ENCODE data around the gene ANKRD55. TPM values are rescaled to one million over a fixed set of nuclear protein-coding genes. Genes with fewer than 3 reads are reported as not detected.

The ANKRD55 gene
- total RNA-seq, 1 experiment from 2014 or later: not detected

DNA sequence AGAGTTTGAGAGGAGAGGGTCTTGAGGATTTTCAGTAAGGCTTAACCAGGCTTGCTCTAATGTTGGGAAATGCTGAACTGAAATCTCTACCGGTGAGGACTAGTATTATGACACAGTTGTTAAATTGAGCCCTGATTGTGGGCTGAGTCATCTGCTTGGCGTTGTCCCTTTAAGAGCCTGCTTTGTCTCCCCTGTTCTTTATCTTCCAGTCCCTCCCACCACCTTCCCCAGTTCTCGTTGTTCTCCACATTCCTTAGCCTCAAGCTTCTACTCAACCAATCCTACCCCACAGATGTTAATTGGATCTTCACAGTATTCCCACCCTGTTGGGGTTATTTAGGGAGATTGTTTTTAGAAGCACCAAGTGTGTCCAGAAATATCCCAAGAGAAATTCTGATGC is 57.6 kb downstream of the ANKRD55 start:
- H3K27me3 ChIP-seq (ENCODE audit: low read length): no peaks in the 10 kb centered on the region
- ATAC-seq (peak; percentile 82), DNase-seq (peak; percentile 48)
- no peak overlapping the region for H2AFZ ChIP-seq (ENCODE audit: low read length)
- H3K9me3 ChIP-seq (ENCODE audit: low read length): no peaks in the 10 kb centered on the region
- H3K9me2 ChIP-seq (replicated peaks; ENCODE audit: low read length): no peaks in the 10 kb centered on the region
- TF ChIP-seq EZH2phosphoT487 (IDR thresholded peaks at IDR 0.05; ENCODE audit: borderline replicate concordance, low read length) (no peak), EZH2 (IDR thresholded peaks at IDR 0.05; ENCODE audit: low read length, unreplicated experiment) (no peak)
- TF ChIP-seq, protein P1, sequence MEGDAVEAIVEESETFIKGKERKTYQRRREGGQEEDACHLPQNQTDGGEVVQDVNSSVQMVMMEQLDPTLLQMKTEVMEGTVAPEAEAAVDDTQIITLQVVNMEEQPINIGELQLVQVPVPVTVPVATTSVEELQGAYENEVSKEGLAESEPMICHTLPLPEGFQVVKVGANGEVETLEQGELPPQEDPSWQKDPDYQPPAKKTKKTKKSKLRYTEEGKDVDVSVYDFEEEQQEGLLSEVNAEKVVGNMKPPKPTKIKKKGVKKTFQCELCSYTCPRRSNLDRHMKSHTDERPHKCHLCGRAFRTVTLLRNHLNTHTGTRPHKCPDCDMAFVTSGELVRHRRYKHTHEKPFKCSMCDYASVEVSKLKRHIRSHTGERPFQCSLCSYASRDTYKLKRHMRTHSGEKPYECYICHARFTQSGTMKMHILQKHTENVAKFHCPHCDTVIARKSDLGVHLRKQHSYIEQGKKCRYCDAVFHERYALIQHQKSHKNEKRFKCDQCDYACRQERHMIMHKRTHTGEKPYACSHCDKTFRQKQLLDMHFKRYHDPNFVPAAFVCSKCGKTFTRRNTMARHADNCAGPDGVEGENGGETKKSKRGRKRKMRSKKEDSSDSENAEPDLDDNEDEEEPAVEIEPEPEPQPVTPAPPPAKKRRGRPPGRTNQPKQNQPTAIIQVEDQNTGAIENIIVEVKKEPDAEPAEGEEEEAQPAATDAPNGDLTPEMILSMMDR (conservative IDR thresholded peaks at IDR 0.05; ENCODE audit: low read depth, low read length): no peak
- no peak overlapping the region for H3K4me3 ChIP-seq (ENCODE audit: low read length)
- H3K4me2 ChIP-seq (ENCODE audit: low read length): no peak overlapping the region
- H3K79me2 ChIP-seq (ENCODE audit: low read length): no peaks in the 10 kb centered on the region
- no peaks in the 10 kb centered on the region for H3K36me3 ChIP-seq (ENCODE audit: low read depth, low read length)
- no peak overlapping the region for H3K9ac ChIP-seq (ENCODE audit: low read length)
- no peak overlapping the region for H3K27ac ChIP-seq (ENCODE audit: low read length)
- ChIA-PET CTCF (no interaction called here), POLR2A (ENCODE audit: unreplicated experiment) (no interaction called here)
- H4K20me1 ChIP-seq (ENCODE audit: low read length): no peaks in the 10 kb centered on the region
- intact Hi-C loops (cut with micrococcal nuclease): loop anchor here (1.0 kb wide), 2 partner anchors 49 to 182 kb away; no protein-coding TSS in a partner anchor
- H3K4me1 ChIP-seq (ENCODE audit: insufficient read depth, low read length): 0 out of 2 replicates have a peak, but pooled peaks cover 4% of the 10 kb centered on the region
- H3F3A ChIP-seq (ENCODE audit: low read length, unreplicated experiment): no peaks in the 10 kb centered on the region
- no TSS peak for BruUV-seq (replicated peaks)

- Histone ChIP-seq H3F3A (ENCODE audit: low read length, unreplicated experiment) (no peaks in the 10 kb centered on the region), H3K79me2 (ENCODE audit: low read length) (no peaks in the 10 kb centered on the region), H2AFZ (ENCODE audit: low read length) (no peak overlapping the region), H3K36me3 (ENCODE audit: low read depth, low read length) (no peaks in the 10 kb centered on the region), H4K20me1 (ENCODE audit: low read length) (no peaks in the 10 kb centered on the region), H3K9me2 (replicated peaks; ENCODE audit: low read length) (no peaks in the 10 kb centered on the region), H3K27ac (ENCODE audit: low read length) (no peak overlapping the region), H3K27me3 (ENCODE audit: low read length) (no peaks in the 10 kb centered on the region), H3K4me3 (ENCODE audit: low read length) (no peak overlapping the region), H3K4me2 (ENCODE audit: low read length) (no peak overlapping the region), H3K4me1 (ENCODE audit: insufficient read depth, low read length) (0 out of 2 replicates have a peak, but pooled peaks cover 4% of the 10 kb centered on the region), H3K9me3 (ENCODE audit: low read length) (no peaks in the 10 kb centered on the region), H3K9ac (ENCODE audit: low read length) (no peak overlapping the region)
- no peak for TF ChIP-seq EZH2 (IDR thresholded peaks at IDR 0.05; ENCODE audit: low read length, unreplicated experiment)
- no peak for TF ChIP-seq EZH2phosphoT487 (IDR thresholded peaks at IDR 0.05; ENCODE audit: borderline replicate concordance, low read length)
- TF ChIP-seq, protein P1 (conservative IDR thresholded peaks at IDR 0.05; ENCODE audit: low read depth, low read length): no peak
- ChIA-PET POLR2A (ENCODE audit: unreplicated experiment) (no interaction called here), CTCF (no interaction called here)
- intact Hi-C loops (cut with micrococcal nuclease): loop anchor here (1.0 kb wide), 2 partner anchors 49 to 182 kb away; no protein-coding TSS in a partner anchor
- no TSS peak for BruUV-seq (replicated peaks)
- DNase-seq: no peak
- ATAC-seq: no peak
These were observed 58.1 kb downstream of the ANKRD55 start for GRCh38 chr5:56175021-56175420.

DNA sequence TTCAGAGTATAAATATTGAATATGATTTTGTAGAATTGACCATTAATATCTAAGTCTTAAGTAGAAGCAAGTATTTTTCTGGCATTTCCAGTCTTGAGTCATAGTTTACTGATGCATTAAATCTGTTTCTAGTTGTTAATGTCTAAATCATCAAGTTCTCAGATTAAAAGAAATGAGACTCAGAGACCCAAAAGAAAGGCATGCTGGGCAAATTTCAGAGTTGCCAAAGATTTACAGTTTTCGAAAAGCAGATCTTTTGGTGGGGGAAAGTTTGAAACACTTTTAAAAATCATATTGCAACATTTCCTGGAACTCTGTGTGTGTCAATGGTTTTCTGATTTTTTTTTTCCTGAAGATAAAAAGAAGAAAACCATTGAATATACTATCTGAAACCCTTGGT is 60.9 kb downstream of the ANKRD55 start:
- H2AFZ ChIP-seq (ENCODE audit: low read length): no peak overlapping the region
- no peaks in the 10 kb centered on the region for H4K20me1 ChIP-seq (ENCODE audit: low read length)
- CTCF ChIA-PET: no interaction called here
- no TSS peak for BruUV-seq (replicated peaks)
- ATAC-seq (no peak), DNase-seq (peak; percentile 3)
- POLR2A ChIA-PET (ENCODE audit: unreplicated experiment): no interaction called here
- no peaks in the 10 kb centered on the region for H3K27me3 ChIP-seq (ENCODE audit: low read length)
- no peaks in the 10 kb centered on the region for H3K9me3 ChIP-seq (ENCODE audit: low read length)
- H3K36me3 ChIP-seq (ENCODE audit: low read depth, low read length): no peaks in the 10 kb centered on the region
- H3K9ac ChIP-seq (ENCODE audit: low read length): no peak overlapping the region
- H3K9me2 ChIP-seq (replicated peaks; ENCODE audit: low read length): no peaks in the 10 kb centered on the region
- H3K27ac ChIP-seq (ENCODE audit: low read length): no peak overlapping the region
- intact Hi-C loops (cut with micrococcal nuclease): no loop called here
- TF ChIP-seq EZH2phosphoT487 (IDR thresholded peaks at IDR 0.05; ENCODE audit: borderline replicate concordance, low read length): no peak
- no peak for TF ChIP-seq EZH2 (IDR thresholded peaks at IDR 0.05; ENCODE audit: low read length, unreplicated experiment)
- TF ChIP-seq, protein P1 (conservative IDR thresholded peaks at IDR 0.05; ENCODE audit: low read depth, low read length): no peak
- no peaks in the 10 kb centered on the region for H3F3A ChIP-seq (ENCODE audit: low read length, unreplicated experiment)
- no peak overlapping the region for H3K4me3 ChIP-seq (ENCODE audit: low read length)
- H3K79me2 ChIP-seq (ENCODE audit: low read length): no peaks in the 10 kb centered on the region
- no peak overlapping the region for H3K4me2 ChIP-seq (ENCODE audit: low read length)
- 0 out of 2 replicates have a peak, but pooled peaks cover 4% of the 10 kb centered on the region for H3K4me1 ChIP-seq (ENCODE audit: insufficient read depth, low read length)
